Stomach (tissue), 9 donors: ENCODE measurements around the gene EN1. TPM values are rescaled to one million over a fixed set of nuclear protein-coding genes. Genes with fewer than 3 reads are reported as not detected.

Source experiments
- DNase-seq, 2 donors: peaks; one replicate each; pipeline versions ENCODE4 v3.0.0 to v3.0.0-alpha.2; 2013 to 2019
- H3K27ac ChIP-seq, 5 donors: fragments of 200-600 bp in 4 of 5; sonication (generic) in 4 of 5; one replicate each; pipeline ENCODE4 v1.5.1; 2013 to 2019; ENCODE audit warnings: mild to moderate bottlenecking in 1 of 5, moderate library complexity in 1 of 5
- H3K27me3 ChIP-seq, 3 donors: fragments of 200-600 bp; sonication (generic); one replicate each; pipeline ENCODE4 v1.5.1; 2017 to 2019; ENCODE audit warnings: mixed run types in 1 of 3
- H3K36me3 ChIP-seq, 4 donors: fragments of 200-600 bp; sonication (generic); 1 replicate in 3 of 4; 2 replicates in 1 of 4; pipeline ENCODE4 v1.5.1; 2016 to 2019
- H3K4me1 ChIP-seq, 4 donors: fragments of 200-600 bp; sonication (generic); one replicate each; pipeline ENCODE4 v1.5.1; 2016 to 2019
- H3K4me3 ChIP-seq, 4 donors: fragments of 200-600 bp; sonication (generic) in 3 of 4; one replicate each; pipeline ENCODE4 v1.5.1; 2016 to 2019; ENCODE audit warnings: mild to moderate bottlenecking in 1 of 4
- H3K9me3 ChIP-seq, 4 donors: fragments of 200-600 bp; sonication (generic); one replicate each; pipeline ENCODE4 v1.5.1; 2016 to 2019
- EP300 ChIP-seq: sonication (generic); formaldehyde crosslinking; IDR thresholded peaks from one replicate; pipeline ENCODE4 v1.6.1; 2017; ENCODE audit warnings: antibody characterized with exemption
- POLR2A ChIP-seq, 4 donors: fragments of 450-650 bp; IDR thresholded peaks; one replicate each; pipeline ENCODE4 v1.6.1; 2016; ENCODE audit warnings: antibody characterized with exemption in 4 of 4, control low read depth in 2 of 4, mild to moderate bottlenecking in 1 of 4, moderate library complexity in 1 of 4
- POLR2AphosphoS5 ChIP-seq, 3 donors: sonication (generic); formaldehyde crosslinking; IDR thresholded peaks; one replicate each; pipeline ENCODE4 v1.6.1; 2016; ENCODE audit warnings: antibody characterized with exemption in 3 of 3
- WGBS, 5 donors: extraction: QIAGEN DNeasy Blood & Tissue Kit in 3 of 5; methylation state at CpG; one replicate each; pipeline versions ENCODE4 v1.1.5 to v1.1.7; 2013 to 2018; 5-methylcytosine and 5-hydroxymethylcytosine counted together
- intact Hi-C: fragments of 100-400 bp; cut with DNase I; formaldehyde crosslinking; loops from one replicate; pipeline ENCODE4 v1.15.1; 2023; ENCODE audit warnings: low total_unique reads
- polyA plus RNA-seq, 3 donors: library from polyadenylated mRNA; stranded (reverse); fragments of 200-250 nt; gene quantifications; one replicate each; pipeline ENCODE4 v1.2.3, GENCODE V29; 2013
- total RNA-seq, 5 donors: library from RNA; depleted of rRNA; stranded (reverse); fragments of >200 nt; gene quantifications; one replicate each; pipeline versions ENCODE4 v1.1.0 to v1.2.3, GENCODE V29; 2014 to 2016
- TF ChIP-seq, protein P1 (sequence below), 7 experiments: fragments of 450-650 bp in 4 of 7; fragments of 200-600 bp in 3 of 7; sonication (generic) in 3 of 7; IDR thresholded peaks; one replicate each; pipeline ENCODE4 v1.5.1; 2016 to 2019; ENCODE audit warnings: antibody characterized with exemption in 7 of 7, control low read depth in 2 of 7, mild to moderate bottlenecking in 1 of 7
- donor health status: healthy with polysubstance abuse.
- donor health status: Bipolar disorder and iron deficiency.
- donor health status: healthy.

The EN1 gene
- total and polyA plus RNA-seq, 8 donors, result not detected

DNA sequence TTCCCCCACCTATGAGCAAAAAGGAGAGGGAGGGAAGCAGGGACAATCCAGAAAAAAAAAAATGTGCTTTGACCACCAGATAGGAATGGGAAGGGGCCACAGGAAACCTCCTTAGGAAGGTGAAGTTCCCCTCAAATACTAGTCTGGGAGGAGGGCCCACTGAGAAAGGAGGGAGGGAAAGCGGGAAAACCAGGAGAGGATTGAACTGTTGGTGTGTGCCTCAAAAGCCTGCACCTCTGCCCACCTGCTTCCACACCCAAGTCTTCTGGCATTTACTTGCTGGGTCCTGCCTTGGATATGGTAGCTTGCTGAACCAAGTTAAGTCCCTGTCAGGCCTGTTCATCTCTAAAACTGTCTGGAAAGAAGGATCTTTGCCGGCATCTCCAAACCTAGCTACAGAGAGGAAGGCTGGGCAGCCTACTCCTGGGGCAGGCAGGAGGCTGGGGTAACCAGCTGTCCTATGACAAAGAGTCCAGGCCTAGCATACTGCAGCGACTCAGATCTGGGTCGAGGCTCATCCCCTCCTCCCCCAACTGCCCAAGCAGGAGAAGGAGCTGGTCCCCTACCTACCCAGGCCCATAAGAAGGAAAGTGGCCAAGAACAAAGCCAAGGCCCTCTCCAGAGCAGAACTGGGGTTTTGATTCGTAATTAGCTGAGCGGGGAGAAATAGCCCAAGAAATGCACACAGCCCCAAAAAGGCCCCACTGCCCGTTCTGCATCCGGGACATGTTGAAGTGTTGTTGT lies 3.0 kb downstream of the EN1 start:
- no peaks in the 10 kb centered on the region for H3K36me3 ChIP-seq
- TF ChIP-seq, protein P1, sequence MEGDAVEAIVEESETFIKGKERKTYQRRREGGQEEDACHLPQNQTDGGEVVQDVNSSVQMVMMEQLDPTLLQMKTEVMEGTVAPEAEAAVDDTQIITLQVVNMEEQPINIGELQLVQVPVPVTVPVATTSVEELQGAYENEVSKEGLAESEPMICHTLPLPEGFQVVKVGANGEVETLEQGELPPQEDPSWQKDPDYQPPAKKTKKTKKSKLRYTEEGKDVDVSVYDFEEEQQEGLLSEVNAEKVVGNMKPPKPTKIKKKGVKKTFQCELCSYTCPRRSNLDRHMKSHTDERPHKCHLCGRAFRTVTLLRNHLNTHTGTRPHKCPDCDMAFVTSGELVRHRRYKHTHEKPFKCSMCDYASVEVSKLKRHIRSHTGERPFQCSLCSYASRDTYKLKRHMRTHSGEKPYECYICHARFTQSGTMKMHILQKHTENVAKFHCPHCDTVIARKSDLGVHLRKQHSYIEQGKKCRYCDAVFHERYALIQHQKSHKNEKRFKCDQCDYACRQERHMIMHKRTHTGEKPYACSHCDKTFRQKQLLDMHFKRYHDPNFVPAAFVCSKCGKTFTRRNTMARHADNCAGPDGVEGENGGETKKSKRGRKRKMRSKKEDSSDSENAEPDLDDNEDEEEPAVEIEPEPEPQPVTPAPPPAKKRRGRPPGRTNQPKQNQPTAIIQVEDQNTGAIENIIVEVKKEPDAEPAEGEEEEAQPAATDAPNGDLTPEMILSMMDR (IDR thresholded peaks at IDR 0.05), result no peak
- TF ChIP-seq EP300 (no peak), POLR2AphosphoS5 (IDR thresholded peaks at IDR 0.05) (no peak), POLR2A (IDR thresholded peaks at IDR 0.05) (no peak)
- peaks cover 61 to 100% (median 100%) of the 10 kb centered on the region in 3 donors for H3K27me3 ChIP-seq
- no peak overlapping the region for H3K4me3 ChIP-seq
- H3K4me1 ChIP-seq, result peaks cover 46 to 68% (median 58%) of the 10 kb centered on the region in 4 donors
- intact Hi-C loops, result no loop called here
- H3K27ac ChIP-seq, result no peak overlapping the region
- no peaks in the 10 kb centered on the region for H3K9me3 ChIP-seq
- WGBS, 5 donors, result 6 to 14% (median 11%) methylated on average over 8 of the region's 8 CpGs
- DNase-seq, result no peak

DNA sequence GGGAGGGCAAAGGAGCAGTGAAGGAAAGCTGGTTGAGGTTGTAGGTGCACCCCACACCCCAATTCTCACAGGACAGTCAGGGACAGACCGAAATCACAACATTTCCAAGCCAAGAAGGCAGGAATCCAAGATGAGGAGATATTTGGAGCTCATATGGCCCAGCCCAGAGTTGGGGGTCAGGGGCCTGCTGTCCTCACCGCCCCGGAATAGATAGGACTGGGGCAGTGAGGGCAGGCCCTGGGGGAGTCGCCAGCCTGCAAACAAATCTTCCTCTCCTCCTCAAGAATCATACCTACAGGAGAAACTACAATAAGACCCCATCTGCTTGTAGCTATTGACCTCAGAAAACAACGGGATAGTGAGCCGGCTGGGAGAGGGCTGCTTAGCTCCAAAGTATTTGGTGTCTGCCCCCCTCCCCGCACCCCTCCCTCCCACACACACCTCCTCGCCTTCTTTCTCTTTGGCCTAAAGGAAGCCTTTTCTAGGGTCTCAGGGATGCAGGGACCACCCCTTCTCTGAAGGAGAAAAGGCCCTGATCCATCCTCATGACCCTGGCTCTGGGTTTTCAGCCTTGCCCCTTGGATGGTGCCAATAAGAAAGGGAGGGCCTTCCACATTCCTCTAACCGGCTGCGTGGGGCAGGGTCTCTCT lies 3.8 kb downstream of the EN1 start:
- H3K4me1 ChIP-seq, result peaks cover 46 to 63% (median 55%) of the 10 kb centered on the region in 4 donors
- TF ChIP-seq EP300 (no peak), POLR2AphosphoS5 (IDR thresholded peaks at IDR 0.05) (no peak), POLR2A (IDR thresholded peaks at IDR 0.05) (no peak)
- TF ChIP-seq, protein P1 (IDR thresholded peaks at IDR 0.05), result no peak
- no peak for DNase-seq
- H3K27me3 ChIP-seq, result peaks cover 56 to 100% (median 100%) of the 10 kb centered on the region in 3 donors
- no peaks in the 10 kb centered on the region for H3K36me3 ChIP-seq
- WGBS, 5 donors, result 9 to 18% (median 16%) methylated on average over 10 of the region's 10 CpGs
- H3K9me3 ChIP-seq, result no peaks in the 10 kb centered on the region
- H3K4me3 ChIP-seq, result peak overlapping the region in 2 of 4 donors; percentile 18 to 42
- intact Hi-C loops, result no loop called here
- H3K27ac ChIP-seq, result no peak overlapping the region

DNA sequence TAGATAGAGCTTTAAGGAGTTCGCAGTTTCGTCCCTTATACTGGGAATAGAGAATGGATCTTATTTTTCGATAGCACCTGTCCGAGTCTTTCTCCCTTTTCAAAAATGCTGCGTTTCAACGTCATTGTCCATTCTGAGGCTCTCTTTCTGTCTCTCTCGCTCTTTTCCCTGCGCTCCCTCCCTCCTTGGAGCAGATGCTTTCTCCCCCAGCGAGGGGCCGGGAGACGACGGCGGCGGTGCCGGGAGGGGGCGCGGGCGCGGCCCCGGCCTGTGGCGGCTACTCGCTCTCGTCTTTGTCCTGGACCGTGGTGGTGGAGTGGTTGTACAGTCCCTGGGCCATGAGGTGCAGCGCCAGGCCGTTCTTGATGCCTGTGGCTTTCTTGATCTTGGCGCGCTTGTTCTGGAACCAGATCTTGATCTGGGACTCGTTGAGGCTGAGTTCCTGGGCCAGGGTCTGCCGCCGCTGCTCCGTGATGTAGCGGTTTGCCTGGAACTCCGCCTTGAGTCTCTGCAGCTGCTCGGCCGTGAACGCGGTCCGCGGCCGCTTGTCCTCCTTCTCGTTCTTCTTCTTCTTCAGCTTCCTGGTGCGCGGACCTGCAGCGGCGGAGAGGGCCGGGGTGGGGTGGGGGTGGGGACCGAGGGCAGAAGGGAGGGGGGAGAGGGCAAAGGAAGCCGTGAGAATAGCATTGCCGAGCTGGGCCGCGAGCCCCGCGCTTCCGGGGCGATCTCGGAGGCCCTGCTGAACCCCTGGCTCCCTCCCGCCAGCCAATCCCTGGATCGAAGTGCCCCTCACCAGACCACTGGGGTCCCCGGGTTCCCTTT lies 4.6 kb downstream of the EN1 start:
- H3K27me3 ChIP-seq, result peaks cover 54 to 100% (median 100%) of the 10 kb centered on the region in 3 donors
- H3K36me3 ChIP-seq, result no peaks in the 10 kb centered on the region
- H3K9me3 ChIP-seq, result no peaks in the 10 kb centered on the region
- no peak overlapping the region for H3K27ac ChIP-seq
- peaks cover 46 to 56% (median 50%) of the 10 kb centered on the region in 4 donors for H3K4me1 ChIP-seq
- intact Hi-C loops, result no loop called here
- DNase-seq, result peak in 1 of 2 donors; percentile 69
- H3K4me3 ChIP-seq, result peak overlapping the region; percentile 18 to 43 (median 34)
- WGBS, 5 donors, result 4 to 11% (median 6%) methylated on average over 55 to 60 of the region's 60 CpGs
- TF ChIP-seq POLR2AphosphoS5 (IDR thresholded peaks at IDR 0.05) (no peak), POLR2A (IDR thresholded peaks at IDR 0.05) (no peak), EP300 (no peak)
- TF ChIP-seq, protein P1 (IDR thresholded peaks at IDR 0.05), result no peak
